Activated CD8-positive, alpha-beta memory T cell treated with anti-CD3 and anti-CD28 coated beads, Interleukin-2, amount 50 U/mL, for 48 hours (primary cell): ENCODE data around the gene LTB.
"Not testable (repeated sequence)": the region's sequence is repeated elsewhere in the genome, so short reads cannot be mapped to it uniquely, and the experiment has no call there.

Experiments used
- DNase-seq: peaks from one replicate; pipeline ENCODE4 v3.0.0-alpha.2; 2020

Gene LTB

DNA sequence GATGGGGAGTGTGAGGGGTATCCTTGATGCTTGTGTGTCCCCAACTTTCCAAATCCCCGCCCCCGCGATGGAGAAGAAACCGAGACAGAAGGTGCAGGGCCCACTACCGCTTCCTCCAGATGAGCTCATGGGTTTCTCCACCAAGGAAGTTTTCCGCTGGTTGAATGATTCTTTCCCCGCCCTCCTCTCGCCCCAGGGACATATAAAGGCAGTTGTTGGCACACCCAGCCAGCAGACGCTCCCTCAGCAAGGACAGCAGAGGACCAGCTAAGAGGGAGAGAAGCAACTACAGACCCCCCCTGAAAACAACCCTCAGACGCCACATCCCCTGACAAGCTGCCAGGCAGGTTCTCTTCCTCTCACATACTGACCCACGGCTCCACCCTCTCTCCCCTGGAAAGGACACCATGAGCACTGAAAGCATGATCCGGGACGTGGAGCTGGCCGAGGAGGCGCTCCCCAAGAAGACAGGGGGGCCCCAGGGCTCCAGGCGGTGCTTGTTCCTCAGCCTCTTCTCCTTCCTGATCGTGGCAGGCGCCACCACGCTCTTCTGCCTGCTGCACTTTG lies 6.8 kb downstream of the LTB start, which contains the start of gene TNF:
TNF (plus strand) TSS at position 231 of the 567 bp plus-strand sequence; CDS start at position 408, 177 bp downstream.
- DNase-seq = peak; percentile 93

GRCh38 chr6:31574106-31575061 lies 7.8 kb downstream of the LTB start:
- peak; percentile 84 for DNase-seq

DNA sequence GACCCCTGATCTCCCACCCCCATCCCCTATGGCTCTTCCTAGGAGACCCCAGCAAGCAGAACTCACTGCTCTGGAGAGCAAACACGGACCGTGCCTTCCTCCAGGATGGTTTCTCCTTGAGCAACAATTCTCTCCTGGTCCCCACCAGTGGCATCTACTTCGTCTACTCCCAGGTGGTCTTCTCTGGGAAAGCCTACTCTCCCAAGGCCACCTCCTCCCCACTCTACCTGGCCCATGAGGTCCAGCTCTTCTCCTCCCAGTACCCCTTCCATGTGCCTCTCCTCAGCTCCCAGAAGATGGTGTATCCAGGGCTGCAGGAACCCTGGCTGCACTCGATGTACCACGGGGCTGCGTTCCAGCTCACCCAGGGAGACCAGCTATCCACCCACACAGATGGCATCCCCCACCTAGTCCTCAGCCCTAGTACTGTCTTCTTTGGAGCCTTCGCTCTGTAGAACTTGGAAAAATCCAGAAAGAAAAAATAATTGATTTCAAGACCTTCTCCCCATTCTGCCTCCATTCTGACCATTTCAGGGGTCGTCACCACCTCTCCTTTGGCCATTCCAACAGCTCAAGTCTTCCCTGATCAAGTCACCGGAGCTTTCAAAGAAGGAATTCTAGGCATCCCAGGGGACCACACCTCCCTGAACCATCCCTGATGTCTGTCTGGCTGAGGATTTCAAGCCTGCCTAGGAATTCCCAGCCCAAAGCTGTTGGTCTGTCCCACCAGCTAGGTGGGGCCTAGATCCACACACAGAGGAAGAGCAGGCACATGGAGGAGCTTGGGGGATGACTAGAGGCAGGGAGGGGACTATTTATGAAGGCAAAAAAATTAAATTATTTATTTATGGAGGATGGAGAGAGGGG lies 8.8 kb downstream of the LTB start:
- DNase-seq = no peak

DNA sequence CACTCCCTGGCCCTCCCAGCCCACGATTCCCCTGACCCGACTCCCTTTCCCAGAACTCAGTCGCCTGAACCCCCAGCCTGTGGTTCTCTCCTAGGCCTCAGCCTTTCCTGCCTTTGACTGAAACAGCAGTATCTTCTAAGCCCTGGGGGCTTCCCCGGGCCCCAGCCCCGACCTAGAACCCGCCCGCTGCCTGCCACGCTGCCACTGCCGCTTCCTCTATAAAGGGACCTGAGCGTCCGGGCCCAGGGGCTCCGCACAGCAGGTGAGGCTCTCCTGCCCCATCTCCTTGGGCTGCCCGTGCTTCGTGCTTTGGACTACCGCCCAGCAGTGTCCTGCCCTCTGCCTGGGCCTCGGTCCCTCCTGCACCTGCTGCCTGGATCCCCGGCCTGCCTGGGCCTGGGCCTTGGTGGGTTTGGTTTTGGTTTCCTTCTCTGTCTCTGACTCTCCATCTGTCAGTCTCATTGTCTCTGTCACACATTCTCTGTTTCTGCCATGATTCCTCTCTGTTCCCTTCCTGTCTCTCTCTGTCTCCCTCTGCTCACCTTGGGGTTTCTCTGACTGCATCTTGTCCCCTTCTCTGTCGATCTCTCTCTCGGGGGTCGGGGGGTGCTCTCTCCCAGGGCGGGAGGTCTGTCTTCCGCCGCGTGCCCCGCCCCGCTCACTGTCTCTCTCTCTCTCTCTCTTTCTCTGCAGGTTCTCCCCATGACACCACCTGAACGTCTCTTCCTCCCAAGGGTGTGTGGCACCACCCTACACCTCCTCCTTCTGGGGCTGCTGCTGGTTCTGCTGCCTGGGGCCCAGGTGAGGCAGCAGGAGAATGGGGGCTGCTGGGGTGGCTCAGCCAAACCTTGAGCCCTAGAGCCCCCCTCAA lies 9.9 kb downstream of the LTB start, which contains the start of gene LTA:
LTA (plus strand) TSS at position 249 of the 871 bp plus-strand sequence; CDS start at position 703, 454 bp downstream.
- peak; percentile 92 for DNase-seq

- no peak for DNase-seq
These were observed 12.2 kb downstream of the LTB start for GRCh38 chr6:31569861-31570536.

GRCh38 chr6:31568537-31568961 lies 13.7 kb downstream of the LTB start:
- DNase-seq = no peak

- DNase-seq = no peak
These were observed 14.5 kb downstream of the LTB start for GRCh38 chr6:31567531-31568370.

DNA sequence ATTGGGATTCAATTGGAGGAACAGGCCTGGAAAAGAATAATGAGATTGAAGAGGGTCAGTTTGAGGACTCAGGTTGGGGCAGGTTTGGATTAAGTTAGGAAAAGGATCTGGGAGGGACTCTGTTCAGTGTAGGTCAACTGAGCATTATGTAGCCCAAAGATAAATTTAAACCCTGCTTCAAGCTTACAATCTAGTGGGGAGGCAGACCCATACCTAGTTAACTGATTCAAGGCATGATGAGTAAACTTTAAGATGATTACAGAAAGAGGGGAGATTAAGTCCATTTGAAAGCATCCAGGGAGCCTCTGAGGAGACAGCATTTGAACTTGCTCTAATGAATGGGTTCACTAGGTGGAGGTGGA lies 21.5 kb downstream of the LTB start:
- DNase-seq = no peak

GRCh38 chr6:31559958-31560696 lies 22.1 kb downstream of the LTB start:
- DNase-seq = peak; percentile 77

GRCh38 chr6:31559606-31559957 lies 22.6 kb downstream of the LTB start:
- no peak for DNase-seq

- peak; percentile 77 for DNase-seq
These were observed 23.4 kb downstream of the LTB start for GRCh38 chr6:31558631-31559500.

DNA sequence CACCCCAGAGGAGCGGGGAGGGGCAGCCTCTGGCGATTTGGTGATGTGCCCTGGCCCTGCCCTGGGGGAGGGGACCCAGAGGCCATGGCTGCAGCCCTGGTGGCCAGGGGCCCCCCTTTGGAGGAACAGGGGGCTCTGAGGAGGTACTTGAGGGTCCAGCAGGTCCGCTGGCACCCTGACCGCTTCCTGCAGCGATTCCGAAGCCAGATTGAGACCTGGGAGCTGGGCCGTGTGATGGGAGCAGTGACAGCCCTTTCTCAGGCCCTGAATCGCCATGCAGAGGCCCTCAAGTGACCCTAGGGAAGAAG lies 24.0 kb downstream of the LTB start:
- no peak for DNase-seq

GRCh38 chr6:31557443-31558317 lies 24.5 kb downstream of the LTB start:
- no peak for DNase-seq

GRCh38 chr6:31556307-31556706 lies 25.9 kb downstream of the LTB start:
- no peak for DNase-seq

DNA sequence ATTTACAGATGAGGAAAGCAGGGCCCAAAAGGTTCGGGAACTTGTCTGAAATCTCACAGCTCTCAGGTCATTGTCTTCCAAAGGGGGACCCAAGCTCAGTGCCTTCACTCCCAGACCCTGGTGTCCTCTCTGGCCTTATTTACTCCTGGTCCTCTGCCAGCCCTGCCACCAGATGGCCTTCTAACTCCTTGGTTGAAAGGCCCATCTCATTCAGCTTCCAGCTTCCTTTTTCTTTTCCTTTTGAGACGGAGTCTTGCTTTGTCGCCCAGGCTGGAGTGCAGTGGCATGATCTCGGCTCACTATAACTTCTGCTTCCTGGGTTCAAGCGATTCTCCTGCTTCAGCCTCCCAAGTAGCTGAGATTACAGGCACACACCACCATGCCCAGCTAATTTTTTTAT lies 30.9 kb downstream of the LTB start:
- DNase-seq = not testable (repeated sequence)

- DNase-seq = no peak
These were observed 33.7 kb downstream of the LTB start for GRCh38 chr6:31548544-31548873.

DNA sequence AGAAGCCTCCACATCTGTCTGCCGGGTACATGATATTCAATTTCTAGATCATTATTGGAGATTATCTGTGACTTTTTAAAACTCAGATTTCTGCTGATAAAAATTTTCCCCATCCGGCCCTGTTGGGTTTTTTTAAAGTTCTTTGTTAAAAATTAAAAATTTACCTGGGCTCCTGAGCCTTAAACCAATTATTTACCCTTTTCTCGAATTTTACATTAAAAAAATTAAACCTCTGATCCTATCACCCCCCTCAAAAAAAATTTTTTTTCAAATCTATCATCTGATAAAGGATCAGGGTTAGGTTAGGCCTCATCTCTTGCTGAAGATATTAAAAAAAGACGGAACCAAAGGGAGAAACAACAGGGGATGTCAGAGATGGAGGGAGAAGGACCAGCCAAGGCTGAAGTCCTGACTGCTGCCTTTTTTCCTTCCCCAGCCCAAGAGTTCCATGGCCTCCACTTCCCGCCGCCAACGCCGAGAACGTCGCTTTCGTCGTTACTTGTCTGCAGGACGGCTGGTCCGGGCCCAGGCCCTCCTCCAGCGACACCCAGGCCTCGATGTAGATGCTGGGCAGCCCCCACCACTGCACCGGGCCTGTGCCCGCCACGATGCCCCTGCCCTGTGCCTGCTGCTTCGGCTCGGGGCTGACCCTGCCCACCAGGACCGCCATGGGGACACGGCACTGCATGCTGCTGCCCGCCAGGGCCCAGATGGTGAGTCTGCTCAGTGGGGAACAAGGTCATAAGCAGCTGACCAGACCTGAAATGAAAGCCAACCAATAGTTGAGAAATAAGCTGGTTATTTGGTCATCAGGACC lies 34.3 kb downstream of the LTB start:
- DNase-seq = no peak
